GM12873 (cell line): Measurements from ENCODE around the gene SAMD4A.

Source experiments
- TF ChIP-seq, protein P1 (sequence below): IDR thresholded peaks from 2 replicates; pipeline ENCODE4 v1.5.1; 2012; ENCODE audit warnings: low read depth, mild to moderate bottlenecking, moderate library complexity, low read length, control low read depth; ENCODE audit not compliant: insufficient read depth; ENCODE audit errors: missing control alignments

Gene SAMD4A

DNA sequence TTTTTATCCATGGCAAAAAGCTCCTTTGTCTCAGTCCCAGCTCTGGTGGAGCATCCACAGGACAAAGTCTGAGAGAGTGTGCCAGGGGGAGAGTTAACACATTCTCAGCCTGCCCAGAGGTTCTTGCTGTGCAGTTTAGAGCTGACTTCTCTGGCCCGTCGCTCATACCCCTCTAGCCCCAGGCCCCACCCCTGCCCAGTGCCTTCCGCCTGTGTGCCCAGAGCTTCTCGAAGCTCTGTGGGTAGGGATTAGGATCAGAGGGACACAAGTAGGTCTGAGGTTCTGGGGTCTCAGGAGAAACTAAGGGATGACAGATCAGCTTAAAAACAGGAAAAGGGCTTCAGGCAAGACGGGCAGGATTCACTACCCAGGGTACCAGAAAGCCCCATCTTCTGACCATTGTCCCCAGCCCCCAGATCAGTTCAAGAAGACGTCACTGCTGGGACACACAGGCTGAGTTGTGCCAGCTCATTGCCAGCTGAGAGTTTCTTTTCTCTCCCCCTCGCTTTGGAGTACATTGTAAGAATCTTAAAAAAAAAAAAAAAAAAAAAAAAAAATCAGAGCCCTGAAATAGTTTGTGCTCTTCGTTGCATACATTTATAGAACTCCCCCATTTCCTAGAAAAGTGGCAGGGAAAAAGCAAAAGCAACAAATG lies 208.7 kb downstream of the SAMD4A start:
- TF ChIP-seq, protein P1, sequence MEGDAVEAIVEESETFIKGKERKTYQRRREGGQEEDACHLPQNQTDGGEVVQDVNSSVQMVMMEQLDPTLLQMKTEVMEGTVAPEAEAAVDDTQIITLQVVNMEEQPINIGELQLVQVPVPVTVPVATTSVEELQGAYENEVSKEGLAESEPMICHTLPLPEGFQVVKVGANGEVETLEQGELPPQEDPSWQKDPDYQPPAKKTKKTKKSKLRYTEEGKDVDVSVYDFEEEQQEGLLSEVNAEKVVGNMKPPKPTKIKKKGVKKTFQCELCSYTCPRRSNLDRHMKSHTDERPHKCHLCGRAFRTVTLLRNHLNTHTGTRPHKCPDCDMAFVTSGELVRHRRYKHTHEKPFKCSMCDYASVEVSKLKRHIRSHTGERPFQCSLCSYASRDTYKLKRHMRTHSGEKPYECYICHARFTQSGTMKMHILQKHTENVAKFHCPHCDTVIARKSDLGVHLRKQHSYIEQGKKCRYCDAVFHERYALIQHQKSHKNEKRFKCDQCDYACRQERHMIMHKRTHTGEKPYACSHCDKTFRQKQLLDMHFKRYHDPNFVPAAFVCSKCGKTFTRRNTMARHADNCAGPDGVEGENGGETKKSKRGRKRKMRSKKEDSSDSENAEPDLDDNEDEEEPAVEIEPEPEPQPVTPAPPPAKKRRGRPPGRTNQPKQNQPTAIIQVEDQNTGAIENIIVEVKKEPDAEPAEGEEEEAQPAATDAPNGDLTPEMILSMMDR = no peak

DNA sequence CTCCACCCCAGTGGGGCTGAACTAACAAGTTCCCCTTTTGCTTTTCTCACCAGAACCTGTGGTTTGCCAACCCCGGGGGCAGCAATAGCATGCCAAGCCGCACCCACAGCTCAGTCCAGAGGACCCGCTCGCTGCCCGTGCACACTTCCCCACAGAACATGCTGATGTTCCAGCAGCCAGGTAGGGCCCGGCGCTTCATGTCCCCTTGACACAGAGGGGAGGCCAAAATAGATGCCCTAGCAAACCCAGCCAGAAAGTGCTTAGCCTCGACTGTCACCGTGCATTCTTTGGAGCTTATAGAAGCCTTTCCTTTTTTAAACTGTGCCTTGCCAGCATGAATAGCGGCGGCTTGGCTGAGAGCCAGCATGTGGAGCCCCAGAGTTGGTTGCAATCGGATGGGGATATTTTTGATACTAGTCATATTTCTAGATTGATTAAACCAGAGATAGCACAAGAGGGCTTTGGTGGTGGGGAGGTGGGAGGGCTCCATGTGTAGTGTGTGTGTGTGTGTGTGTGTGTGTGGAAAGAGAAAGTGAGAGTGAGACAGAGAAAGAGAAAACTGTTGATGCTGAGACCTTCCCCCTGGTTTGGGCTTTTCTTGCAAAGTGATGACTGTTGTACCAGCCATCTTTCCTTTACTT lies 209.6 kb downstream of the SAMD4A start:
- TF ChIP-seq, protein P1 = no peak

DNA sequence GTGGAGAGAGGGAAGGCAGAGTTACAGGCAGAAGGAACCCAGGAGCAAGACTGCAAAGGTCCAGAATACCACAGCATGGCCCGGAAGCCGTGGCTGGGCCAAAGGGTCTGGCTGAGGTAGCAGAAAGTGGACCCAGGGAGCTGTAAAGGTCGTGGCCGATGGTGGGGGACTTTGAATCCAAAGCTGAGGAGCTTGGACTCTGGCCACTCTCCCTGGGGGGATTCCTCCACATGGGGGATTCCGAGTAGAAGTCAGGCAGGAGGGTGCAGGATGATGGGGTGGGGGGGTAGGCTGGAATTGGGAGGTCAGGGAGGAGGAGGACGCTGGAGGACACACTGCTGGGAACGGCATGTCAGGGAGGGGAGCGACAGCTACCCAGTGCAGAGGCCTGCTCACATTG lies 210.5 kb downstream of the SAMD4A start:
- TF ChIP-seq, protein P1 = no peak

DNA sequence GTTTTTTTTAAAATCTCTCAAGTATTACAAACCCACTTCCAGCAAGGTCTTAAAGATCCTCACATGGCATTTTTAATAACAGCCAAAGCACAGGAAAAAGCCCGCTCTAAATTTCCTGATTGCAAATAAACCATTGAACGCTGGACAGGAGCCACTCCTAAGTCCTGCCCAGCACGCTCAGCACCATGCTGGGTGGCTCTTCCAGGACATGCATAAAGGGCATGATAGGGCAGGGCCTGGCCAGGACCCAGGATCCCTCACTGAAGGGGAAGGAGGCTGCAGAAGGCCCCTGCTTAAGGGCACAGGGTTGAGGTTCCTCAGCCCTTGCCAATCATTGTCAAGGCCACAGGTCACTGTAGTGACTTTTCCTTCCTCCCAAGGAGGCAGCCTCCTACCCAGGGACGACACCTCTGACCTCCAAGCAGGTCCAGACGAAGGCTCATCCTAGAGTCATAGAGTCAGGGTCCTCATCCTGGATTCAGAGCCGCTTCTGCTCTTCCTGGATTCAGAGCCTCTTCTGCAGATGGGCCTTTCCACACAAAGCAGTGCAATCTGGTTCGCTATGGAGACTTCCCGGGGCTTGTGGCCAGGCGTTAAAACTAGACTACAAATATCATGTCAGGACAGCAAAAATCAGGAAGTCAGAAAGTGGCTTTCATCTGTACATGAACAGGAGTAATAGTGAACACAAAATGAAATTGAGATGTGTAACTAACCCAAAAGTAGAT lies 211.9 kb downstream of the SAMD4A start:
- TF ChIP-seq, protein P1 = no peak

DNA sequence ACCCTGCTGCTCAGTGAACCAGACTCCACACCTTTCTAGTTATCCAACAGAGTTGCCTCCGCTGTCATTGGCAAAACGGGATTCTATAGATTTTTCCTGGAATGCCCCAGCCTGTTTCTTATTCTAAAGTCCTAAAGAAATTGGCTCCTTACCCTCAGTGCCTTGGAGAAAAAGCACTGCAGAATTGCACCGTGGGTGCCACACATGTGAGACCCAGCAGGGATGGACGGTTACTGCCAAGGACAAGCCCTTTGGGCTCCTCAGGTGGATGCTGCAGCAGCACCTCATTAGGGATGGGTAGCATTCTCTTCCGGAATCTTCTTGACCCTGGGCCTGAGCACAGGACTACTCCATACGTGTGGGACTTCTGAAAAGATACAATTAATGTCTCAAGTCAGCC lies 214.2 kb downstream of the SAMD4A start:
- TF ChIP-seq, protein P1 = no peak

DNA sequence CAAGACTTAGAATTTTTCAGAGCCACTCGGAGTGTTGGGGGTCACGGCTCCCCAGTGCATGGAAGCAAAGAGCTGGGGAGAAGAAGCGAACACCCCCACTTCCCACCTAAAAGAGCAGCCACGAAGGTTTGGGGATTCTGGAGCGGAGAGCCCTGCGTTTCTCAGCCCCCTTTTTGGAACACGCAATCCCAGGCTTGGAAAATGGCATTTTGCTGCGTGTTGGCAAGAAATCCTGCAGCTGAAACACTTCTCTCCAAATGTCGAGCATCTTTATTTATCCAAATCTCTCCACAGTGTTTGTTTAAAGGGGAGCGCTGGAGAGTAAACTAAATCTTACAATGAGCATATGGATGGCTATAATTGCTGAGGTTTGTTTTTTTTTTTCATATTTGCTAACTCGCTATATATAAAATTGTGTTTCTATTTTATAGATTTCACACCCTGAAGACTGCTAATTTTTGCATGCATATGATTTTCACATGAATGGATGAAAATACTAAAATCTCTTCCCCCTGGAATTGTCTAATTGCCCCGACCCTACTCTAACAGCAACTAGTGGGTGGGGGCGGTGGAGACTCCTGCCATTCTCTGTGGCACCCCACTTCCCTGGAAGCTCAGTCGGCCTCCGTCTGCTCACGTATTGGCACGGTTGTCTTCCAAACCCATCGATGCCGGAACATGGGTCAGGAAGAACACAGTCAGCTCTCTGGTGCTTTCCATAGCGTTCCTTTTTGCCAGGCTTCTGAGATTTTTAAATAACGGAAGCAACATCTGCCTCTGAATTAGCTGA lies 215.2 kb downstream of the SAMD4A start:
- TF ChIP-seq, protein P1 = no peak
